GM10248 (cell line): ENCODE measurements around the gene ADGRG1.

ENCODE experiments used
- CTCF ChIA-PET: fragments of 300-600 bp; sonication (Branson Sonifier 250); formaldehyde crosslinking; extraction: SDS; loops from one replicate; lab custom pipeline; 2021; ENCODE audit warnings: antibody characterized with exemption; lab: Yijun Ruan, JAX
- POLR2A ChIA-PET: fragments of 350-650 bp; sonication (Branson Sonifier 250); formaldehyde crosslinking; extraction: SDS; loops from one replicate; lab custom pipeline; 2020; ENCODE audit warnings: antibody characterized with exemption; lab: Yijun Ruan, JAX
- DNase-seq: peaks from one replicate; pipeline ENCODE4 v3.0.0; 2012; ENCODE audit errors: extremely low spot score
- TF ChIP-seq, protein P1 (sequence below): IDR thresholded peaks from 2 replicates; pipeline ENCODE4 v1.5.1; 2012; ENCODE audit warnings: mild to moderate bottlenecking, low read depth; ENCODE audit errors: extremely low read depth, missing control alignments, control extremely low read depth

ADGRG1 gene

DNA sequence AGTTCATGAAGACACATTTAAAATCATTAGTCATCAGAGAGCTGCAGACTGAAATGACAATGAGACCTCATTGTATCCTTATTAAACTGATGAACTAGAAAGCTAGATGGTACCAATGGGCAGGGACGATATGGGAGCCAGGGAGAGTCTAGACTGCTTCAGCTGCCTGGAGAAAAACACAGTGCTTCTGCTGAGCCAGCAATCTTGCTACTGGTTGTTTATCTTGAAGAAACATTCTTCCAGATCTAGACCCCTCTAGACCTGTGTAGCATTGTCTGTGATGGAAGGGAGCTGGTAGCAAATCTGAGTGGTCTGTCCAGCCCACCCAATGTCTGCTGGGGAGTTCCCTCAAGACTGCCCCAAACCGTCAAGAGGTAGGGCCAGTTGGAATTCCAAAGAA is 64.2 kb downstream of the ADGRG1 start:
- ChIA-PET CTCF (interaction anchor here (1.1 kb wide), 1 partner anchor 8 kb away, joined by 3 read pairs; no protein-coding TSS in a partner anchor), POLR2A (no interaction called here)
- no peak for DNase-seq
- TF ChIP-seq, protein P1, sequence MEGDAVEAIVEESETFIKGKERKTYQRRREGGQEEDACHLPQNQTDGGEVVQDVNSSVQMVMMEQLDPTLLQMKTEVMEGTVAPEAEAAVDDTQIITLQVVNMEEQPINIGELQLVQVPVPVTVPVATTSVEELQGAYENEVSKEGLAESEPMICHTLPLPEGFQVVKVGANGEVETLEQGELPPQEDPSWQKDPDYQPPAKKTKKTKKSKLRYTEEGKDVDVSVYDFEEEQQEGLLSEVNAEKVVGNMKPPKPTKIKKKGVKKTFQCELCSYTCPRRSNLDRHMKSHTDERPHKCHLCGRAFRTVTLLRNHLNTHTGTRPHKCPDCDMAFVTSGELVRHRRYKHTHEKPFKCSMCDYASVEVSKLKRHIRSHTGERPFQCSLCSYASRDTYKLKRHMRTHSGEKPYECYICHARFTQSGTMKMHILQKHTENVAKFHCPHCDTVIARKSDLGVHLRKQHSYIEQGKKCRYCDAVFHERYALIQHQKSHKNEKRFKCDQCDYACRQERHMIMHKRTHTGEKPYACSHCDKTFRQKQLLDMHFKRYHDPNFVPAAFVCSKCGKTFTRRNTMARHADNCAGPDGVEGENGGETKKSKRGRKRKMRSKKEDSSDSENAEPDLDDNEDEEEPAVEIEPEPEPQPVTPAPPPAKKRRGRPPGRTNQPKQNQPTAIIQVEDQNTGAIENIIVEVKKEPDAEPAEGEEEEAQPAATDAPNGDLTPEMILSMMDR: no peak

DNA sequence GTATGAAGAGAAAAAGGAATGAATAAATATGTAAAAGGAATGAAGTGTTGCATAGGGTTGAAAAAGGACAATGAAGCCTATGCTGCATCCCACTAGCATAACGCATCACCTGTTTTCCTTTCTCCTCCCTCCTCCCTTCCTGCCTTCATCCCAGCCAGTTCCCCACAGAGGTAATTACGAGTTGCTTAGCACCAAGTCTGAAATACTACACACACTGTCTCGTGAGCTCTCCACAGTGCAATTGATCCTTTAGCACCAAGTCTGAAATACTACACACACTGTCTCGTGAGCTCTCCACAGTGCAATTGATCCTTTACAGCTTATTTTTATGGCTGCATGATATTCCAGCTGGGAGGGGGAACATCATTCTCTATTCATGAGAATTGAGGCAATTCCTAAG is 65.1 kb downstream of the ADGRG1 start:
- POLR2A ChIA-PET: no interaction called here
- DNase-seq: no peak
- CTCF ChIA-PET: interaction anchor here (1.2 kb wide), 1 partner anchor 10 kb away, joined by 4 read pairs; no protein-coding TSS in a partner anchor
- TF ChIP-seq, protein P1: no peak

DNA sequence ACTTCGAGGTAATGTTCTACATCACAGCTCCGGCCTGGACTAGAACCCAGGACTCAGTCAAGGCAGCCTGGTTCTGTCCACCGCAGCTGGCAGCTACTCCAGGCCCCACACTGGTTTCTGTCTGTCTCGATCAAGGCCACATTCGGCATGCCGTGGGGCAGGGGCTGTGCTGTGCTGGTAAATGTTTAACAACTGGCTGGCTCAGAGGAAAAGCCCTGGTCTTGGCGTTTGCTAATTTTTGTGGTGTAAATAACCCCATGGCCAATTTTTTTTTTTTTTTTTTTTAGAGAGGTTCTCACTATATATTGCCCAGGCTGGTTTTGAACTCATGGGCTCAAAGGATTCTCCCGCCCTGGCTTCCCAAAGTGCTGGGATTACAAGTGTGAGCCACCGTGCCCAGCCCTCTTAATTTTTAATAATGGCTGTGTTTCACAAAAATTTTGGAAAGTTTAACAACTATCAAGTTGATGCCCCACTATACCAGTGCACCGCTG is 65.8 kb downstream of the ADGRG1 start:
- TF ChIP-seq, protein P1: no peak

DNA sequence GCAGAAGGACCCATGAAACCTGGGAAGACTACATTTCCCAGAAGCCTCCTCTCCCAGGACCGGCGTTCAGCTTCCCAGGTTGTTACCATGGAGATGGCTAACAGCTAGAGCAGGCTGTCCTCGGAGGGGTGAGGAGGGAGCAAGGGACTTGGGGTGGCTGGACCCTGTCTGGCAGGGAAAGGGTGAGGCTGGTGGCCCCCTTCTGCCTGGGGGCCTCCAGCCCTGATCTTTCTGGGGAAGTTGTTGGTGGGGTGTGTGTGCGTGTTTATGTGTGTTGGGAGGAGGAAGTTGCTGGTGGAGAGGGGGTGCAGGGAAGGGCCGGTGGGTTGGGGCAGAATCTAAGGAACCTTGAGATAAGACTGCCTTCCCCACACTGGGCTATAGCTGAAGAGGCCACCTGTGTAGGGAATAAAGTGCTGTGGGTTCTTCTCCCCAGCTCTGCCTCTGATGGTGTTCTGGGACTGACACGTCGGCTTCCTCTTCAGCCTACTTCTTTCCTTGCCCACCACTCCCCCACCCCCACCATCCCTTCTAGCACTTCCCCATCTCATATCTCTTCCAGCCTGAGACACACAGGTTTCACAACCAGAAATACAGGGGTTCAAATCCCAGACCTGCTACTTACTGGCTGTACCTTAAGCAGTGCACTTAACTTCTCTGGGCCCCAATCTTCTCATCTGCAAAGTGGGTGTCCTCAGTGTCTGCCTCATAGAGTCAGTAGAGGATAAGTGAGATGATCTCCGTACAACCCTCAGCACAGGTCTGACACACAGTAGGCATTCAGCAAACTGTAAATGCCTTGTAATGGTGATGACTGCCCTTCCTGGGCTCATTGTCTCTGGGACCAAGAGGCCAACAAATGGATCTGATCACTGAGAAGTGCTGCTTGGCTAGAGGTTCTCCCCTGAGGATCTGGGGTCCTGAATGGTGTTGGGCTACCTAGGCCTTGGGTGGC is 66.6 kb downstream of the ADGRG1 start, which contains the start of gene DRC7:
TSS of gene DRC7 (plus strand) at position 82 of the 955 bp plus-strand sequence. CDS start 3,144 bp downstream, outside the sequence.
- DNase-seq: peak; percentile 73
- POLR2A ChIA-PET: no interaction called here
- CTCF ChIA-PET: interaction anchor here (0.7 to 1.4 kb wide), 2 partner anchors 10 to 49 kb away, joined by 3 to 5 read pairs; no protein-coding TSS in a partner anchor

More for the DNA sequence above, 65.8 kb downstream of the ADGRG1 start:
- ChIA-PET CTCF (interaction anchor here (1.2 to 1.4 kb wide), 2 partner anchors 9 to 10 kb away, joined by 4 to 5 read pairs; no protein-coding TSS in a partner anchor), POLR2A (no interaction called here)
- DNase-seq: no peak

DNA sequence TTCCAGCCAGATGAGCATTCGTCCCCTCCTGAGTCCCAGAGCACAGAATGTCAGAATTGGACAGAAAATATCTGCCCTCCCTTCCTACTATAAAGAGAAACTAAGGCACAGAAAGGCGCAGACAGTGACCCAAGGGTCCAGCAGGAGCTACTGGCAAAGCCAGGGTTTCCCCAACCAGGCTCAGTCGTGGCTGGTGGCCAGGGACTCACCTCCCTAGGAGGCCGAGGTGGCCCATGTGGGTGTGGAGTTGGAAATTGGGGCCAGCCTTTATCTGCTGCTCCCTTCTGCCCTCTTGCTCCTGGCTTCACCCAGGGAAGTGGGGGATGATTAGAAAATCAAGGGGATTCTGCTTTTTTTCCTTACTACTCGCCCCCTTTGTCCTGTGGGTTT is 67.2 kb downstream of the ADGRG1 start:
- POLR2A ChIA-PET: no interaction called here
- TF ChIP-seq, protein P1: no peak
- CTCF ChIA-PET: interaction anchor here (0.7 to 1.4 kb wide), 2 partner anchors 10 to 49 kb away, joined by 3 to 5 read pairs; no protein-coding TSS in a partner anchor
- DNase-seq: no peak

More for the DNA sequence above, 66.6 kb downstream of the ADGRG1 start, which contains the start of gene DRC7:
- TF ChIP-seq, protein P1: no peak

DNA sequence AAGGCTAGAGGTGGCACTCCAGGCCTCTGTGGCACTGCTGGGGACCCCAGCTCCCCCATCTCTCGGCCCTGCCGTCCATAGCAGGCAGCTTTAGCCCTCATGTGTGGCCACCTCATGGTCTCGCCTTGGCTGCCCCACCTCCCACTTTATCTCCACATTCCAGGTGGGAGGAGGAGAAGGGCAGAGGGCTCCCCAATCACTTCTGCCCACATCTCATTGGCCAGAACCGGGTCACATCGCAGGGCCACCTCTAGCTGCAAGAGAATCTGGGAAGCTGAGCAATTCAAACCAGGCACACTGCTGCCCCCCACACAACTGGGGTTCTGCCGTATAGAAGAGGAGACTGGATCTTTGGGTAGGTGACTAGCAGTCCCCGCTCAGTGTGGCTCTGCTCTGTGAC is 67.8 kb downstream of the ADGRG1 start:
- TF ChIP-seq, protein P1: no peak
- POLR2A ChIA-PET: no interaction called here
- CTCF ChIA-PET: interaction anchor here (0.7 kb wide), 1 partner anchor 50 kb away, joined by 3 read pairs; no protein-coding TSS in a partner anchor
- no peak for DNase-seq
